SK-N-SH treated with all-trans-retinoic acid at 6 μM for 48 hours (cell line): ENCODE data around the gene AADAC.

ENCODE experiments used
- ARNTL ChIP-seq: fragments of 450-650 bp; formaldehyde crosslinking; IDR thresholded peaks from 2 replicates; pipeline ENCODE4 v1.5.0; 2020; ENCODE audit warnings: low read depth, mild to moderate bottlenecking, moderate library complexity, borderline replicate concordance
- ESRRG ChIP-seq: fragments of 250-450 bp; sonication (Bioruptor Pico); IDR thresholded peaks from 2 replicates; pipeline ENCODE4 v1.6.1; 2021; ENCODE audit warnings: mild to moderate bottlenecking
- POU6F1 ChIP-seq: fragments of 250-450 bp; sonication (Bioruptor Pico); IDR thresholded peaks from 2 replicates; pipeline ENCODE4 v1.8.0; 2021; ENCODE audit warnings: low read depth, mild to moderate bottlenecking, moderate library complexity, borderline replicate concordance
- RARB ChIP-seq: fragments of 250-450 bp; sonication (Bioruptor Pico); IDR thresholded peaks from 2 replicates; pipeline ENCODE4 v1.8.0; 2021; ENCODE audit warnings: mild to moderate bottlenecking, moderate library complexity
- SNAI2 ChIP-seq: fragments of 250-450 bp; sonication (Bioruptor Pico); IDR thresholded peaks from 2 replicates; pipeline ENCODE4 v1.5.0; 2020; ENCODE audit warnings: mild to moderate bottlenecking, moderate library complexity
- TSHZ2 ChIP-seq: fragments of 250-450 bp; sonication (Bioruptor Pico); IDR thresholded peaks from 2 replicates; pipeline ENCODE4 v1.5.0; 2020; ENCODE audit warnings: mild to moderate bottlenecking, moderate library complexity
- ZFP30 ChIP-seq: fragments of 450-650 bp; formaldehyde crosslinking; IDR thresholded peaks from 2 replicates; pipeline ENCODE4 v1.5.0; 2022; ENCODE audit warnings: mild to moderate bottlenecking, moderate library complexity
- ZNF565 ChIP-seq: fragments of 450-650 bp; formaldehyde crosslinking; conservative IDR thresholded peaks from 2 replicates; pipeline ENCODE4 v1.5.0; 2020; ENCODE audit warnings: low read depth, mild to moderate bottlenecking, moderate library complexity
- ZNF8 ChIP-seq: fragments of 450-650 bp; formaldehyde crosslinking; IDR thresholded peaks from 2 replicates; pipeline ENCODE4 v1.5.0; 2020; ENCODE audit warnings: mild to moderate bottlenecking, moderate library complexity

GRCh38 chr3:151871639-151872468, 57.9 kb downstream of the AADAC start:
- no peak for TF ChIP-seq ESRRG
- TF ChIP-seq ZFP30 (CRISPR knock-in tag) = no peak
- no peak for TF ChIP-seq ARNTL (CRISPR knock-in tag)
- TF ChIP-seq ZNF565 (CRISPR knock-in tag) = no peak
- TF ChIP-seq TSHZ2 (CRISPR knock-in tag) = no peak
- no peak for TF ChIP-seq ZNF8 (CRISPR knock-in tag)
- TF ChIP-seq POU6F1 (CRISPR knock-in tag) = no peak
- no peak for TF ChIP-seq RARB (CRISPR knock-in tag)
- no peak for TF ChIP-seq SNAI2 (CRISPR knock-in tag)
